GM19324 (cell line): ENCODE data around the gene OR5D16.
A peak's percentile ranks its signal among the peaks of the same experiment; 100 is the strongest.
"Not testable (repeated sequence)": the region's sequence is repeated elsewhere in the genome, so short reads cannot be mapped to it uniquely, and the experiment has no call there.

Source experiments
- ATAC-seq: cut with Tn5 transposase; IDR thresholded peaks from one replicate; pipeline ENCODE4 v1.9.1; 2021; ENCODE audit warnings: mild to moderate bottlenecking, moderate library complexity; ENCODE audit not compliant: unreplicated experiment, low FRiP score

OR5D16 gene

DNA sequence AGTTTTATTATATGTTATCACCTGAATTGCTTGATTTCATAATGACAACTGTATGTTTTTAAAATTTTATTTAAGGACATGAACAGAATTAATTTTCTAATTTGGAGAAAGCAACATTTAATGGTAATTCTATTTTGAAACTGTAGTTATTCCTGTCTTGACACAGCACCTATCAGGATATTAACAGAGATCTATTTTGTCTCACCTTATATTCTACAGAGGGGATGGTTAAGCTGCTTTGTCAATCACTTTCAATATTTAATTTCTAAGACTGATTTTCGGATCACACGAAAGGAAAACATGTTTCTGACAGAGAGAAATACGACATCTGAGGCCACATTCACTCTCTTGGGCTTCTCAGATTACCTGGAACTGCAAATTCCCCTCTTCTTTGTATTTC, at the start of gene OR5D16:
TSS of gene OR5D16 (plus strand) at position 301 of the 400 bp plus-strand sequence. CDS start at position 301, 0 bp downstream.
- no peak for ATAC-seq

DNA sequence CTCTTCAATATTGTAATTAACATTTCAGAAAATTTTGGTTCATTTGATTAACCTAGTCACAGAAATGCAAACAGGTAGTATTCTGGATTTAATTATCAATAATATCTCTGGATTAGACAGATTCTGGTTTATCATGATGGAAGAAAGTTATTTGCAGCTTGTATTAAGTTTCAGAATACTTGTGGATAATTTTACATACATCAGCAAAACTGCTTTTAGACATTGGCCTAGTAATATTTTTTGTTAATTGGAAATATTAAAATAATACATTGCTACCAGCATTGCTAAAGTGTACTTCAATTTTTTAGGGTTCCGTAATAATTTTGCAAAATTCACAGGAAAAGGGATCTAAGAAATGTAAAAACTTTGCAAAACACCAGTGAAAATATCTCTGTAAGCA, 46.9 kb upstream of the OR5D16 start:
- no peak for ATAC-seq

GRCh38 chr11:55793321-55793720, 45.2 kb upstream of the OR5D16 start:
- no peak for ATAC-seq

GRCh38 chr11:55795256-55795655, 43.3 kb upstream of the OR5D16 start, which contains the start of gene OR5D14:
Gene OR5D14 (plus strand): TSS chr11:55795556. CDS start chr11:55795556, 0 bp downstream.
- no peak for ATAC-seq

GRCh38 chr11:55806248-55806647, 32.3 kb upstream of the OR5D16 start:
- no peak for ATAC-seq

GRCh38 chr11:55811067-55811466, 27.5 kb upstream of the OR5D16 start, which contains the start of gene OR5L1:
Gene OR5L1 (plus strand): TSS chr11:55811367. CDS start chr11:55811467, 100 bp downstream.
- ATAC-seq = no peak

DNA sequence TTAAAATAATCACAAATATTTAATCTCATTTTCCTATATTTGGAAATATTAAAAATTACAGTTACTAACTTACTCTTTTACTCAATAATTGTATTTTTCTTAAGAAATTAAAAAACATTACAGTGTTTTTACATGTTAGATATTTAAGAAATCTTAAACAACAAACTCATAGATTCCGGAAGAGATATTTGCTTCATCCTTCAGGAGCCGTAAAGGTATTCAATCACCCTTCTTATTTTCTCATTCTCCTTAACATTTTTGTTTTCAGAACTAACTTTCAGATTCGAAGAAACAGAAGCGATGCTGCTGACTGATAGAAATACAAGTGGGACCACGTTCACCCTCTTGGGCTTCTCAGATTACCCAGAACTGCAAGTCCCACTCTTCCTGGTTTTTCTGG, 19.2 kb upstream of the OR5D16 start, which contains the start of gene OR5D18:
TSS of gene OR5D18 (plus strand) at position 301 of the 400 bp plus-strand sequence. CDS start at position 301, 0 bp downstream.
- no peak for ATAC-seq

DNA sequence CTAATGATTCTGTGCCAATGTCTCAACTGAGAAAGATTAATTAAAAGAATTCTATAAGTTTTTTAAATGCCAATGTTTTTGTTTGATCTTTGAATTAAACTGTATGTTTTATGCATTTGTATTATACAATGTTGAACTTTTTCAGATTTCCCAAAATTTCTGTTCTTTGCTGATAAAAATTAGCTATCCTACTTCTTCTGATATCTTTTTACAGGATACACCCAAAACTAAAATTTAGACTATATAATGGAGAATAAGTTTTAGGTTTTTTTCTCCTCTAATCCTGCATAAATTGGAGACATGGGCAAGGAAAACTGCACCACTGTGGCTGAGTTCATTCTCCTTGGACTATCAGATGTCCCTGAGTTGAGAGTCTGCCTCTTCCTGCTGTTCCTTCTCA, 11.6 kb upstream of the OR5D16 start, which contains the start of gene OR5L2:
TSS of gene OR5L2 (plus strand) at position 301 of the 400 bp plus-strand sequence. CDS start at position 301, 0 bp downstream.
- ATAC-seq = no peak

DNA sequence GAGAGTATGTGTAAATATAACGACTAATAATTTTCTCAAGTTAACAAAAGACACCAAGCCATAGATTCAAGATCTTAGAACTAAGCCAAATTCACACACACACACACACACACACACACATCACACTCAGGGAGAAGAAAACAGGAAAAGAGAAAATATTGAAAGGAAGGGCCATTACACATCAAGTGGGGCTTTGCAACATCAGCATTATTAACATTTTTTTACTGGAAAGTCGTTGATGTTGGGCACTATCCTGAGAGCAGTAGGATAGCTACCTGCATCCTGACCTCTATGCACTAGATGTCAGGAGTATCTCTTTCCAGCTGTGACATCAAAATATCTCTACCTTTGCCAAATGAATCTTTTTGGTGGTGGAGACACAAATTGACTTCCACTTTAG, 8.9 kb downstream of the OR5D16 start:
- no peak for ATAC-seq

DNA sequence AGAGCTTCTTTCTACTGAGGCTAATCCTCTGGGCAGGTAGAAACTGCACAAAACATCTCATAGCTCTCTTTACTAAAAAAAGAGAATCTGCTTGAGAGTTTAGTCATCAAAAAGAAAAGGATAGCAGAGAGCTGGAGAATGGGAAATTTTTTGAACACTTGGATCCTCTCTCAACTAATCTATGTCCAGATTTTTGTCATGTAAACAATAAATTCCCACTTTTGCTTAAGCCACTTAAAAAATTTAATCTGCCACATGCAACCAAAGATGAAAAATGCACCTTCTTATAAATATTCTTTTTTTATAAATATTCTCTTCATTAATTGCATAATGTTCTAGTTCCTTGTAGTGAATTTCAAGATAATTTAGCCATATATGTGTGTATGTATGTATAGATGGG, 10.5 kb downstream of the OR5D16 start:
- no peak for ATAC-seq

DNA sequence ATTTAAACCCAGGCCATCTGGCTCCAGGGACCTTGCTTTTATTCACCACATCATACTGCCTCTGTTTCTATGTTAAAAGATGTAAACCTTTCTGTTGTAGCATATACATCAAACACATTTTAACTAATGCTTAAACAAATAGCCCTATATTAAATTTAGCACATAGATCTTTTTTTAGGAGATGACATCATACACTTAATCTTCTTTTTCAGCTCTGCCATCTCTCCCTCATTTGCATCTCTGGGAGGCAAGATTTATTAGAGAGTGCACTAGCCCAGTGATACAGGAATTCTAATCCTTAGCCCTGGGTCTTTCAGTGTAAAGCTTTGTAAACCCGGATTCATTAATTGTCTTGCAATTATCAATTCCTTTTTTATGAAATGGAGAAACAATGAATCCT, 13.6 kb downstream of the OR5D16 start:
- no peak for ATAC-seq

DNA sequence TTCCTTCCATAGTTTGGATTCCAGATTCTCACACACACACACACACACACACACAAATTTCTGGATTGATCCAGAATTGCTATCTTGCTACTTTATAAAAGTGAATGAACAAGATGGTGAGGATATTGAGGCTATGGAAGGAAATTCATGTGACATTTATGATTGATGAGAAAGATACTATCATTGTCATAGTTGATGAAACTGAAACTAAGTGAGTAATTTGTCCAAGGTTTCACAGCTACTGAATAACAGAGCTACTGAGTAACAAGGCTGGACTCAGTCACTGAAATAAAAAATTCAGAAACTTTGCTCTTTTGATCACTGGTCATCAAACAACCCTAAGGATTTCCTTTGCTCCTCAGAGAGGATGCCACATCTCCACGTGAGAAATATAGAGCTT, 16.2 kb downstream of the OR5D16 start:
- ATAC-seq = peak; percentile 49

DNA sequence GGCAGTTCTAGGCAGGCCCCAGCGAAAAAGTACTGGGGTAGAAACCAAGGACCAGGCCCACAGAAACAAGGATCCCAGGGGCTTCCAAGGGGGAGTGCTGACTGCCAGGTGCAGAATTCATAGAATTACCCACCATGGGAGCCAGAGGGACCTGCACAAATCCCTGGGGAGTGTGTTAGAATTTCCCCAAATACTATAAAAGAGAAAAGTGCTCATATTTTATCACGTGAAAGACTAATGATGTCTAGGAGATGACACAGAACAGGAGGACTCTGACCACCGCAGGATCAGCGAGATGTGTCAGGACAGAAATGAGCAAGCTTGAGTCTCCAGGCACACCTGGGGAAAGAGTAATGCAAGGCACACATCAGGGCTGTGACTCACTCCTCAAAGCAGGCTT, 28.8 kb downstream of the OR5D16 start:
- not testable (repeated sequence) for ATAC-seq

DNA sequence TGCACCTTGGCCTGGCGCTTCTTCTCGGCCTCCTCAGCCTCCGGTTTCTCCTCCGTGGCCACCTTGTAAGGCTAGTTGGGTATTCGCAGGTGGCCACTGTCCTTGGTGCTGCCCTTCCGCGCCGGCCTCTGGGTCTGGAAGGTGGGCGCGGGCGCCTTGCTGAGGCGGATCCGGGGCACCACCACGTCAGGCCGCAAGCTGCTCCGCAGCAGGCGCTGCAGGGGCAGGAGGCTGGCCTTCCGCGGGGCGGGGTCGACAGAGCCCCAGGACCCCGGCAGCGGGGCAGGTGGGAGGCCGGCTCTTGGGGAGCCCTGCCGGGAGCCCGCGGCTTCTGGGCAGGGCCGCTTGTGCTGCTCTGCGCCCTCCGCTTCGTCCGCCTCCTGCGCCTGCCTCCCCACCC, 34.2 kb downstream of the OR5D16 start:
- not testable (repeated sequence) for ATAC-seq

DNA sequence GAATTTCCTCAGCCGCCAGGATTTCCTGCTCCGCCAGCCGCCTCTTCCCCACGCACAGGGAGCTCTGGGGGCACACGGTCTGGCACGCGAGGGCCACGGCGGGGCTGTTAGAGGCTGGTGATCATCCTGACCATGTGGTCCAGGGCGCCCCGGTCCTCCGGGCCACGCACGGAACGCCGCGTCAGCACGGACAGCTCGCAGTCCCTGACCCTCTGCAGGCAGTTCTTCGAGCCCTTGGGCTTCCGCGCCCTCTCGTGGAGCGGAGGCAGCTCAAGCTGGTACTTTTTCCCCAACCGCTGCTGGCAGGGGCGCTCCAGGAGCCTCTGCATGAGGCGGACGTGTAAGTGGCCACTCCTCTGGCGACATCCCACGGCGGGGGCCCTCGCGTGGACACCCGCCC, 34.6 kb downstream of the OR5D16 start:
- ATAC-seq = not testable (repeated sequence)

GRCh38 chr11:55882997-55883396, 44.4 kb downstream of the OR5D16 start, which contains the start of gene TRIM51:
Gene TRIM51 (plus strand): TSS chr11:55883297. CDS start chr11:55885429, 2,132 bp downstream.
- ATAC-seq = not testable (repeated sequence)

GRCh38 chr11:55884995-55885394, 46.4 kb downstream of the OR5D16 start:
- ATAC-seq = not testable (repeated sequence)

- not testable (repeated sequence) for ATAC-seq
Measured at GRCh38 chr11:55885481-55885880, 46.9 kb downstream of the OR5D16 start.
